HG03097 (cell line): Measurements from ENCODE around the gene CTCF.
A peak's percentile ranks its signal among the peaks of the same experiment; 100 is the strongest.

Source experiments
- ATAC-seq: cut with Tn5 transposase; IDR thresholded peaks from one replicate; pipeline ENCODE4 v1.9.1; 2021; ENCODE audit not compliant: unreplicated experiment, low FRiP score

The CTCF gene

GRCh38 chr16:67547423-67548264, 14.7 kb upstream of the CTCF start:
- ATAC-seq = peak; percentile 28

GRCh38 chr16:67548265-67549126, 13.8 kb upstream of the CTCF start:
- ATAC-seq = peak; percentile 12

- ATAC-seq = no peak
Measured at GRCh38 chr16:67549240-67549639, 13.1 kb upstream of the CTCF start.

- no peak for ATAC-seq
Measured at GRCh38 chr16:67549936-67550335, 12.4 kb upstream of the CTCF start.

- no peak for ATAC-seq
Measured at GRCh38 chr16:67551091-67551490, 11.2 kb upstream of the CTCF start.

GRCh38 chr16:67551972-67552371, 10.4 kb upstream of the CTCF start:
- ATAC-seq = no peak

- ATAC-seq = no peak
Measured at GRCh38 chr16:67552476-67552875, 9.8 kb upstream of the CTCF start.

GRCh38 chr16:67555795-67556212, 6.5 kb upstream of the CTCF start:
- no peak for ATAC-seq

GRCh38 chr16:67558859-67559258, 3.5 kb upstream of the CTCF start:
- ATAC-seq = no peak

GRCh38 chr16:67560827-67561342, 1.4 kb upstream of the CTCF start:
- ATAC-seq = no peak

- ATAC-seq = no peak
Measured at GRCh38 chr16:67561501-67561823, 864 bp upstream of the CTCF start.

- ATAC-seq = peak; percentile 84
Measured at GRCh38 chr16:67561824-67562525, 351 bp upstream of the CTCF start.

- peak; percentile 21 for ATAC-seq
Measured at GRCh38 chr16:67562918-67563707, 787 bp downstream of the CTCF start.

- ATAC-seq = no peak
Measured at GRCh38 chr16:67563708-67564468, 1.6 kb downstream of the CTCF start.

- ATAC-seq = no peak
Measured at GRCh38 chr16:67565470-67566100, 3.3 kb downstream of the CTCF start.

GRCh38 chr16:67571464-67571863, 9.1 kb downstream of the CTCF start:
- ATAC-seq = no peak

GRCh38 chr16:67571981-67572431, 9.7 kb downstream of the CTCF start:
- ATAC-seq = no peak

GRCh38 chr16:67579686-67580085, 17.4 kb downstream of the CTCF start:
- ATAC-seq = no peak

GRCh38 chr16:67580202-67580601, 17.9 kb downstream of the CTCF start:
- ATAC-seq = no peak
